Astrocyte (in vitro differentiated cells and primary cell): ENCODE data around the gene UTP11. TPM values are rescaled to one million over a fixed set of nuclear protein-coding genes. Genes with fewer than 3 reads are reported as not detected.
A peak's percentile ranks its signal among the peaks of the same experiment; 100 is the strongest.

Experiments
- DNase-seq: peaks from one replicate; pipeline ENCODE4 v3.0.0-alpha.2; 2010; ENCODE audit warnings: low read depth
- FAIRE-seq: peaks from 2 replicates; lab custom pipeline; 2011; peaks lifted over from hg19 to GRCh38; lab: Jason Lieb, UNC
- H2AFZ ChIP-seq: 2 replicates; pipeline ENCODE4 v1.6.0; 2012; ENCODE audit warnings: low read depth, low read length, inconsistent platforms
- H3K27ac ChIP-seq: 2 replicates; pipeline ENCODE4 v1.5.1; 2011; ENCODE audit warnings: low read depth, low read length, inconsistent platforms
- H3K27me3 ChIP-seq: 2 replicates; pipeline ENCODE4 v1.6.0; 2011; ENCODE audit warnings: low read length, inconsistent platforms; ENCODE audit not compliant: insufficient read depth
- H3K36me3 ChIP-seq: 2 replicates; pipeline ENCODE4 v1.5.1; 2011; ENCODE audit warnings: low read length, inconsistent platforms; ENCODE audit not compliant: insufficient read depth
- H3K4me1 ChIP-seq: 2 replicates; pipeline ENCODE4 v1.5.1; 2011; ENCODE audit warnings: low read length, inconsistent platforms; ENCODE audit not compliant: insufficient read depth
- H3K4me2 ChIP-seq: 2 replicates; pipeline ENCODE4 v1.6.0; 2012; ENCODE audit warnings: low read length, inconsistent platforms
- H3K4me3 ChIP-seq: 2 replicates; pipeline ENCODE4 v1.5.1; 2011; ENCODE audit warnings: low read depth, mild to moderate bottlenecking, low read length, inconsistent platforms; ENCODE audit not compliant: insufficient read depth
- H3K79me2 ChIP-seq: 2 replicates; pipeline ENCODE4 v1.6.0; 2012; ENCODE audit warnings: mild to moderate bottlenecking, low read length, inconsistent platforms; ENCODE audit not compliant: insufficient read depth
- H3K9ac ChIP-seq: 2 replicates; pipeline ENCODE4 v1.6.0; 2012; ENCODE audit warnings: mild to moderate bottlenecking, low read length, inconsistent platforms
- H3K9me3 ChIP-seq: 2 replicates; pipeline ENCODE4 v1.5.1; 2012; ENCODE audit warnings: low read depth, mild to moderate bottlenecking, low read length, inconsistent platforms; ENCODE audit not compliant: insufficient read depth
- H4K20me1 ChIP-seq: 2 replicates; pipeline ENCODE4 v1.6.0; 2012; ENCODE audit warnings: low read length, inconsistent platforms; ENCODE audit not compliant: insufficient read depth
- H3K27ac Mint-ChIP-seq: one replicate; pipeline ENCODE4 v1.8.0; 2021; ENCODE audit warnings: mild to moderate bottlenecking, mixed read lengths; ENCODE audit not compliant: unreplicated experiment
- H3K27me3 Mint-ChIP-seq: one replicate; pipeline ENCODE4 v1.8.0; 2021; ENCODE audit warnings: low read depth, mixed read lengths; ENCODE audit not compliant: unreplicated experiment
- H3K36me3 Mint-ChIP-seq: one replicate; pipeline ENCODE4 v1.8.0; 2021; ENCODE audit warnings: low read depth, mixed read lengths; ENCODE audit not compliant: unreplicated experiment
- H3K4me1 Mint-ChIP-seq: one replicate; pipeline ENCODE4 v1.8.0; 2021; ENCODE audit warnings: low read depth, mixed read lengths; ENCODE audit not compliant: unreplicated experiment
- H3K4me3 Mint-ChIP-seq: one replicate; pipeline ENCODE4 v1.8.0; 2021; ENCODE audit warnings: mild to moderate bottlenecking, moderate library complexity, mixed read lengths; ENCODE audit not compliant: unreplicated experiment
- H3K9me3 Mint-ChIP-seq: one replicate; pipeline ENCODE4 v1.8.0; 2021; ENCODE audit warnings: mild to moderate bottlenecking, mixed read lengths; ENCODE audit not compliant: unreplicated experiment
- EZH2 ChIP-seq: IDR thresholded peaks from 2 replicates; pipeline ENCODE4 v1.6.1; 2012; ENCODE audit warnings: mild to moderate bottlenecking, low read length, inconsistent platforms; ENCODE audit not compliant: insufficient read depth
- total RNA-seq: library from RNA; stranded (reverse); gene quantifications from 2 replicates; pipeline ENCODE4 v1.2.1, GENCODE V29; 2021
- TF ChIP-seq, protein P1 (sequence below): IDR thresholded peaks from 2 replicates; pipeline ENCODE4 v1.5.1; 2011; ENCODE audit warnings: low read depth, mild to moderate bottlenecking, inconsistent platforms, low read length, moderate library complexity; ENCODE audit not compliant: insufficient read depth

UTP11 gene
- total RNA-seq, 1 donor from 2014 or later, result 42.6 TPM

GRCh38 chr1:38039331-38040088 is 27.0 kb downstream of the UTP11 start:
- peaks cover 29% of the 10 kb centered on the region for H3K27me3 Mint-ChIP-seq
- no peaks in the 10 kb centered on the region for H3K9me3 Mint-ChIP-seq
- Histone ChIP-seq H4K20me1 (no peaks in the 10 kb centered on the region), H3K9ac (no peak overlapping the region), H3K4me3 (peak overlapping the region; percentile 20), H3K27ac (no peak overlapping the region), H3K4me1 (peaks cover 15% of the 10 kb centered on the region), H3K9me3 (no peaks in the 10 kb centered on the region), H3K79me2 (no peaks in the 10 kb centered on the region), H3K4me2 (peak overlapping the region; percentile 72), H2AFZ (no peak overlapping the region), H3K36me3 (no peaks in the 10 kb centered on the region), H3K27me3 (peaks cover 23% of the 10 kb centered on the region)
- FAIRE-seq (peak; percentile 37), DNase-seq (no peak)
- TF ChIP-seq EZH2, result no peak
- TF ChIP-seq, protein P1, sequence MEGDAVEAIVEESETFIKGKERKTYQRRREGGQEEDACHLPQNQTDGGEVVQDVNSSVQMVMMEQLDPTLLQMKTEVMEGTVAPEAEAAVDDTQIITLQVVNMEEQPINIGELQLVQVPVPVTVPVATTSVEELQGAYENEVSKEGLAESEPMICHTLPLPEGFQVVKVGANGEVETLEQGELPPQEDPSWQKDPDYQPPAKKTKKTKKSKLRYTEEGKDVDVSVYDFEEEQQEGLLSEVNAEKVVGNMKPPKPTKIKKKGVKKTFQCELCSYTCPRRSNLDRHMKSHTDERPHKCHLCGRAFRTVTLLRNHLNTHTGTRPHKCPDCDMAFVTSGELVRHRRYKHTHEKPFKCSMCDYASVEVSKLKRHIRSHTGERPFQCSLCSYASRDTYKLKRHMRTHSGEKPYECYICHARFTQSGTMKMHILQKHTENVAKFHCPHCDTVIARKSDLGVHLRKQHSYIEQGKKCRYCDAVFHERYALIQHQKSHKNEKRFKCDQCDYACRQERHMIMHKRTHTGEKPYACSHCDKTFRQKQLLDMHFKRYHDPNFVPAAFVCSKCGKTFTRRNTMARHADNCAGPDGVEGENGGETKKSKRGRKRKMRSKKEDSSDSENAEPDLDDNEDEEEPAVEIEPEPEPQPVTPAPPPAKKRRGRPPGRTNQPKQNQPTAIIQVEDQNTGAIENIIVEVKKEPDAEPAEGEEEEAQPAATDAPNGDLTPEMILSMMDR, result no peak
- H3K27ac Mint-ChIP-seq, result no peak overlapping the region
- peaks cover 15% of the 10 kb centered on the region for H3K4me1 Mint-ChIP-seq
- H3K36me3 Mint-ChIP-seq, result peaks cover 5% of the 10 kb centered on the region
- no peak overlapping the region for H3K4me3 Mint-ChIP-seq

GRCh38 chr1:38041936-38042834 is 29.7 kb downstream of the UTP11 start:
- H4K20me1 ChIP-seq, result no peaks in the 10 kb centered on the region
- Mint-ChIP-seq H3K27me3 (peaks cover 25% of the 10 kb centered on the region), H3K4me1 (peaks cover 15% of the 10 kb centered on the region), H3K27ac (no peak overlapping the region), H3K9me3 (no peaks in the 10 kb centered on the region), H3K36me3 (peaks cover 4% of the 10 kb centered on the region), H3K4me3 (no peak overlapping the region)
- H3K27me3 ChIP-seq, result peaks cover 35% of the 10 kb centered on the region
- H2AFZ ChIP-seq, result no peak overlapping the region
- FAIRE-seq (no peak), DNase-seq (no peak)
- no peak overlapping the region for H3K4me3 ChIP-seq
- TF ChIP-seq, protein P1, result no peak
- TF ChIP-seq EZH2, result no peak
- H3K4me1 ChIP-seq, result peaks cover 15% of the 10 kb centered on the region
- H3K27ac ChIP-seq, result no peak overlapping the region
- H3K79me2 ChIP-seq, result no peaks in the 10 kb centered on the region
- H3K9me3 ChIP-seq, result no peaks in the 10 kb centered on the region
- H3K36me3 ChIP-seq, result no peaks in the 10 kb centered on the region
- H3K4me2 ChIP-seq, result no peak overlapping the region
- H3K9ac ChIP-seq, result no peak overlapping the region
